Measurements from ENCODE around the gene TINAGL1.

The TINAGL1 gene

GRCh38 chr1:31621847-31622730 lies 45.8 kb downstream of the TINAGL1 start:
- no peak overlapping the region for H3K4me3 ChIP-seq (ENCODE audit: low read depth, low read length)
- no peak for DNase-seq (ENCODE audit: low read depth)
- no peak for TF ChIP-seq CTCF (IDR thresholded peaks at IDR 0.05; ENCODE audit: low read depth, low read length)
- TF ChIP-seq POLR2A (IDR thresholded peaks at IDR 0.05; ENCODE audit: extremely low read depth, insufficient read length), result no peak
- TF ChIP-seq MAX (IDR thresholded peaks at IDR 0.05; ENCODE audit: low read depth, low read length), result no peak
- no peak for TF ChIP-seq MYC (IDR thresholded peaks at IDR 0.05; ENCODE audit: low read depth, low read length)

GRCh38 chr1:31623365-31623764 lies 47.0 kb downstream of the TINAGL1 start:
- no peak overlapping the region for H3K4me3 ChIP-seq (ENCODE audit: low read depth, low read length)
- TF ChIP-seq MYC (IDR thresholded peaks at IDR 0.05; ENCODE audit: low read depth, low read length) (no peak), CTCF (IDR thresholded peaks at IDR 0.05; ENCODE audit: low read depth, low read length) (no peak), MAX (IDR thresholded peaks at IDR 0.05; ENCODE audit: low read depth, low read length) (no peak), POLR2A (IDR thresholded peaks at IDR 0.05; ENCODE audit: extremely low read depth, insufficient read length) (no peak)
- no peak for DNase-seq (ENCODE audit: low read depth)

- no peak overlapping the region for H3K4me3 ChIP-seq (ENCODE audit: low read depth, low read length)
- TF ChIP-seq CTCF (IDR thresholded peaks at IDR 0.05; ENCODE audit: low read depth, low read length), result no peak
- no peak for TF ChIP-seq MAX (IDR thresholded peaks at IDR 0.05; ENCODE audit: low read depth, low read length)
- no peak for DNase-seq (ENCODE audit: low read depth)
These were observed 48.0 kb downstream of the TINAGL1 start for GRCh38 chr1:31624309-31624708.

- TF ChIP-seq CTCF (IDR thresholded peaks at IDR 0.05; ENCODE audit: low read depth, low read length) (no peak), POLR2A (IDR thresholded peaks at IDR 0.05; ENCODE audit: extremely low read depth, insufficient read length) (no peak), MYC (IDR thresholded peaks at IDR 0.05; ENCODE audit: low read depth, low read length) (no peak), MAX (IDR thresholded peaks at IDR 0.05; ENCODE audit: low read depth, low read length) (no peak)
- DNase-seq (ENCODE audit: low read depth), result no peak
These were observed 48.6 kb downstream of the TINAGL1 start for GRCh38 chr1:31624731-31625514.

GRCh38 chr1:31625561-31626222 lies 49.4 kb downstream of the TINAGL1 start:
- no peak for DNase-seq (ENCODE audit: low read depth)
- H3K4me3 ChIP-seq (ENCODE audit: low read depth, low read length), result no peak overlapping the region
- TF ChIP-seq CTCF (IDR thresholded peaks at IDR 0.05; ENCODE audit: low read depth, low read length), result no peak
- TF ChIP-seq POLR2A (IDR thresholded peaks at IDR 0.05; ENCODE audit: extremely low read depth, insufficient read length), result no peak
- TF ChIP-seq MAX (IDR thresholded peaks at IDR 0.05; ENCODE audit: low read depth, low read length), result no peak
- TF ChIP-seq MYC (IDR thresholded peaks at IDR 0.05; ENCODE audit: low read depth, low read length), result no peak

More at GRCh38 chr1:31624731-31625514, 48.6 kb downstream of the TINAGL1 start:
- no peak overlapping the region for H3K4me3 ChIP-seq (ENCODE audit: low read depth, low read length)
